CD4-positive, alpha-beta T cell treated with Interleukin-2 at 100 ng/mL for 4 hours (primary cell): ENCODE results near the gene MCC.
A peak's percentile ranks its signal among the peaks of the same experiment; 100 is the strongest.

Experiments used
- DNase-seq: peaks from one replicate; pipeline ENCODE4 v3.0.0-alpha.2; 2020; ENCODE audit warnings: low spot score

Gene MCC

GRCh38 chr5:113364466-113364865 lies 123.8 kb downstream of the MCC start:
- DNase-seq, result no peak

DNA sequence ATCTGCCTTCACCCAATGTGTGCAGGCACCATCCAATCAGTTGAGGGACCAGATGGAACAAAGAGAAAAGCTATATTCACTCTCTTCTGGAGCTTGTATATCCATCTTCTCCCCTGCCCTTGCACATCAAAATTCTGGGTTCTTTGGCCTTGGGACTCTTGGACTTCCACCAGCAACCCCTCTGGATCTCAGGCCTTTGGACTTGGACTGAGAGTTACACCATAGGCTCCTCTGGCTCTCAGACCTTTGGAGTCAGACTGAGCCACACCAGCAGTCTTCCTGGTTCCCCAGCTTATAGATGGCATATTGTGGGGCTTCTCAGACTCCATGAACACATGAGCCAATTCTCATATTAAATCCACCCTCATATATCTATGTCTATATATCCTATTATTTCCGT lies 126.6 kb downstream of the MCC start:
- DNase-seq, result no peak

- no peak for DNase-seq
Measured at GRCh38 chr5:113359419-113359818, 128.8 kb downstream of the MCC start.

DNA sequence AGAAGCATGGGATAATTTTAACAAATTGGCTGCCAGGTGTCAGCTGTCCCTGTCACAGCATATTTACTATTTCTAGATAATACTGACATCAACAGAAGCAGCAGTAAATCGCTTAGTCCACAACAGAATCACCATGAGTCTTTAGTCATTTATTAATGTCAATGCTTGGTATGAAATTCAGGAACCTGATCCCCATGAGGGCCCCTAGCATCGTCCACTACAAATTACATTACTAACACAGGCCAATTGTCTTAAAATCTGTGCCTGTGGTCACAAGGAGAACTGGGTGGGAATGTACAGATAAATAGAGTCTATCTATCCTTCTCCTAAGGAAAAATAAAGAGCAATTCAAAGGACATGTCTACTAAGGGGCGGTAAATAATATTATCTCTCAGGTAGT lies 129.6 kb downstream of the MCC start:
- DNase-seq, result no peak

DNA sequence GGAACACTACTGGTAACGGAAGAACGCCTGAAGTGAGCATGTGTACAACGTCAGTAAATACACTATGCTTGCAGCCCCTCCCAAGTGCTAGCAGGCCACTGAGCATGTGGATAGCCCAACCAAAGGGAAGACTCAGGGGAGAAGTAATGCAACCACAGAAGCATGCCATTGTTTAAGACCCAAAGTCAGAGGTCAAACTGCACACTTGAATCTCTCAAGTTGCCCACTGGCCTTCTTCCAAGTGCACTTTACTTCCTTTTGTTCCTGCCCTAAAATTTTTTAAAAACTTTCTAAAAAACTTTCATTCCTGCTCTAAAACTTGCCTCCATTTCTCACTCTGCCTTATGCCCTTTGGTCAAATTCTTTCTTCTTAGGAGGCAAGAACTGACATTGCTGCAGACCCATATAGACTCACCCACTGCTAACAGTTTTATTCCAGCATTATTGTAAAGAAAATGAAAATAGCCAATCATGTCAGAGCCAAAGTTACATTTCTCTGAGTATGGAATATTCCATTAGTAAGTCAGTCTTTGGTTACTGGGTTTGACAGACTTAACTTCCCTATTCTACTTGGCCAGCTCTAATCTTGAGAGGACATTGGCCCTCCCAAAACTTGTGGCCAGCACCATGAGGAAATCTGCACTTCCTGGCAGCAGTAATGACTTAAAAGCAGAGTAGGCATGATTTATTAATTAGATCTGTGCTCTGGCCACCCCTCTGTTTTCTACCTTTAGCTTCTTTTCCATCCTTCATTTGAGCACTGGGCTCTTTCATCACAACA lies 130.4 kb downstream of the MCC start:
- no peak for DNase-seq

DNA sequence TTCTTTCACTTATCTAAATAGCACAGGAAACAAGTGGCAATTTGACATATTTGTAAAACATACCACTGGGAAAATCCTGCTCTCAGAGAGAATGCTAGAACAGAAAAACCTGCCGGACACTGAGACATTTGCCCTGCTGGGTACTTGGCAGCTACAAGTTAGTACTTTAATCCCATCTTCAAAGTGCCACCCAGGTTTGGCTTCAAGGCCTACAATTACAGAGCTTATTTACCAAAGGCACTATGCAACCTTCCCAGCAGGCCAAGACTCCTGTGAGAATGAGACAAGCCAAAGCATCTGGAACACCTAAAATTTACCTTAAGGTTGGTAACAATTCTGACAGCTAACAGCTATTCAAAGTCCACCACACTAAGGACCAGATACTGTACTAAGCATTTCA lies 131.8 kb downstream of the MCC start:
- no peak for DNase-seq

GRCh38 chr5:113354055-113354454 lies 134.2 kb downstream of the MCC start:
- DNase-seq, result no peak

DNA sequence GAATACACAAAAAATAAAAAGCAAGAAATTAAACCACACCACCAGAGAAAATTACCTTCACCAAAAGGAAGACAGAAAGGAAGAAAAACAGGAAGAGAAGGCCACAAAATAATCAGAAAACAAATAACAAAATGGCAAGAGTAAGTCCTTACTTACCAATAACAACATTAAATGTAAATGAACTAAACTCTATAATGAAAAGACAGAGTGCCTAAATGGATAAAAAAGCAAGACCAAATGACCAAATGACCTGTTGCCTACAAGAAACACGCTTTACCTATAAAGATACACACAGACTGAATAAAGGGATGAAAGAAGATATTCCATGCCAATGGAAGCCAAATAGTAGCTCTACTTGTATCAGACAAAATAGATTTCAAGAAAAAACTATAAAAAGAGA lies 140.7 kb downstream of the MCC start:
- DNase-seq, result no peak

DNA sequence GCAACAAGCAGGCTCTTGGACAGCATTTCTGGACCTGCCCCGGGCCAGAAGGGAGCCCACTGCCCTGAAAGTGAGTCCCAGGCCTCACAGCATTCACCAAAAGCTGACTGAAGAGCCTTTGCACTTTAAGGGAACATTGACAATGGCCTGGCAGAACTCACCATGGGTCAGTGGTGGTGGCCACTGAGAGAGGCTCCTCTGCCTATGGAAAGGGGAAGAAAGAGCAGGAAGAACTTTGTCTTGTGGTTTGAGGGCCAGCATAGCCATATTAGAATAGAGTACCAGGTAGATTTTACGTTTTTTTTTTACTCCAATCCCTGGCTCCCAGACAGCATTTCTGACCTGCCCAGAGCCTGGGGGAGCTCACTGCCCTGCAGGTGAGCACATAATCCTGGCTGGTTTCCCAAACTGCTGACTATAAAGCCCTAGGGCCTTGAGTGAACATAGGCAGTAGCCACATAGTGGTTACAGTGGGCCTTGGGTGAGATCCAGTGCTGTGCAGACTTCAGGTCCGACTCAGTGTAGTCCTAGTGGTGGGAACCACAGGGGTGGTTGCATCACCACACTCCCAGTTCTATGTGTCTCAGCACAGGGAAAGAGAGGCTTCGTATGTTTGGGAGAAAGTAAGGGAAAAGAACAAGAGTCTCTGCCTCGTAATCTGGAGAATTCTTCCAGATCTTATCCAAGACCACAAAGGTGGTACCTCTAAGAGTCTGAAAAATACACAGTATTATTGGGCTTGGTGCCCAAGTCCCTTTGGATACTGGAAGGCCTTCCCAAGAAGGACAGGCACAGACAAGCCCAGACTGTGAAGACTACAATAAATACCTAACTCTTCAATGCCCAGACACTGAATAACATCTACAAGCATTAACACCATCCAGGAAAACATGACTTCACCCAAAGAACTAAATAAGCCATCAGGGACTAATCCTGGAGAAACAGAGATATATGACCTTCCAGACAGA lies 143.0 kb downstream of the MCC start:
- DNase-seq, result no peak

- DNase-seq, result no peak
Measured at GRCh38 chr5:113343343-113343742, 144.9 kb downstream of the MCC start.

DNA sequence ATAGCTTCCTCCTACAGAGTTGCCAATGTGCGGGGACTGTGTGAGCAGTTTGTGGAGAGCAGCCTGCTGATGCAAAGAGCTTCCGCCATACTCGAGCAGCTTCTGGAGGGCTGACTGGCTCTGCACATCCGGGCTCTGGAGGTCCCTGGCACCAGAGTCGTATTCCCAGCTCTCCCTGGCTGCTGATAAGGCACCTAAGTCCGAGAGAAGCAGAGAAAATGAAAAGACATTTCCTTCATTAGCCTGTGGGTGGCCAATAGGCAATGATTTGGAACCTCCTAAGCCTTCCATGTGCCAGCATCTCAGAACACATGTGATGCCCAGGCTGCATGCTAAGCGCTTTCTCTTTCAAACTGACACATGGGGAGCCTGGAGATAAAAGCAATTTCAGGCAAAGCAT lies 147.7 kb downstream of the MCC start:
- DNase-seq, result no peak

DNA sequence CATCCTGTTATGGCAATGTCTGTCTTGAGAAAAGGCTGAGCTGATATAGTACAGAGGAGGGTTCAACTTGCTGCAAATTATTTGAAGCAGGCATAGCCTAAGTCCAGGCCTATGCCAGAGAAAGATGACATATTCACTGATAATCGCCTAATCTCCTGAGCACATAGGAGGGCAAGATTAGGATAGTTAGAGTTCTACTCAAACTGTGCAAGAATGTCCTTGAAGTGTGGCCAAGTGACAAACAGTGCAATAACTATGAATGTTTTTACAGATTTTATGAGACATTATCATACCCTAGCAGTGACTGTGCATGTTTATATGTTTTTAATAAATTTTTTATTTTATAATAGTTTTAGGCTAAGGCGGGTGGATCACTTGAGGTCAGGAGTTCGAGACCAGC lies 149.6 kb downstream of the MCC start:
- DNase-seq, result no peak

- DNase-seq, result no peak
Measured at GRCh38 chr5:113337515-113338415, 150.5 kb downstream of the MCC start.

GRCh38 chr5:113336975-113337374 lies 151.3 kb downstream of the MCC start:
- peak; percentile 14 for DNase-seq

- no peak for DNase-seq
Measured at GRCh38 chr5:113333411-113333810, 154.8 kb downstream of the MCC start.

GRCh38 chr5:113331209-113331551 lies 157.1 kb downstream of the MCC start:
- DNase-seq, result no peak

DNA sequence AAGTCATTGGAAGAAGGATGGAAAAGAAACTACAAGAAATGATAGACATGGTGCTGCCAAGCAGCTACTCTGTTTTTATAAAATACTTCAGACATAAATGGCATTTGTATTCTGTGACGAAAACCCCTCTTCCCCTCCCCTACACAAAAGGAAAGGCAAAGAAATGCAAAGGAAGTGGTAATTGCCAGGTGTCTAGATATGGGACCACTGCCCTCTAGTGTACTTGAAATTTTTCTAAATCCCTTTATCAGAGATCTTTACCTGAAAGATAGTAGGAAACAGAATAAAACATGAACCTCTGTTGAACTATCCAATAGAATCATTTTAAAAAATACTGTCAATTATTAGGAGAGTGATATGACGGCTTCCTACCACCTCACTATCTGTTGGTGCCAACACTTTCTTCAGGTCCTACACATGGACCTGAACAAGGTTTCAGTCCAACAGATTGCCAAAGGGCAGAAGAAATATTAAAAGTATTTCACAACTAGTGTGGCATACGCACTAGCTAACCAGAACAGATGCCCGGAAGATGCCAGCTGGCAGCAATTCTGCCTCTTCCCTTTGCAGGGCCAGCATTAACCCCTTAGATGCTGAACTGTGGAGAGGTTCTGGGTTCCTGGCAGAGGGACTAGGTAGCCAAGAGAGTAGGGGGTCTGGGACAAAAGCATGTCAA lies 157.6 kb downstream of the MCC start:
- DNase-seq, result peak; percentile 54

- DNase-seq, result no peak
Measured at GRCh38 chr5:113329981-113330380, 158.3 kb downstream of the MCC start.

DNA sequence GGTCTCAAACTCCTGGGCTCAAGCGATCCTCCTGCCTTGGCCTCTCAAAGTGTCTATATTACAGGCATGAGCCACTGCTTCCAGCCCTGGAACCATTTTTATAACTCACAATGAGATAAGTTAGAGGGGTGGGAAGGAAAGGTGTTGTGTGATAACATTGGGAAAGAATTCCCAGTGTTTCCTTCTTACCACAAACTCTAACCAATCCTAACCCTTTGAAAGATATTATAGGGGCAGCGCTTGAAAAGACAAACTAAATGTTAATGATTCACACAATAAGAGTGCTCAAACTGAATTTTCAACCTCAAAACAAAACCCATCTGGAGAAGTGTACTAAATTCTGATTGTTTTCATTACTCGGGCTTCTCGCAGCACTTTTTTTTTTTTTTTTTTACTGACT lies 163.2 kb downstream of the MCC start:
- DNase-seq, result no peak

DNA sequence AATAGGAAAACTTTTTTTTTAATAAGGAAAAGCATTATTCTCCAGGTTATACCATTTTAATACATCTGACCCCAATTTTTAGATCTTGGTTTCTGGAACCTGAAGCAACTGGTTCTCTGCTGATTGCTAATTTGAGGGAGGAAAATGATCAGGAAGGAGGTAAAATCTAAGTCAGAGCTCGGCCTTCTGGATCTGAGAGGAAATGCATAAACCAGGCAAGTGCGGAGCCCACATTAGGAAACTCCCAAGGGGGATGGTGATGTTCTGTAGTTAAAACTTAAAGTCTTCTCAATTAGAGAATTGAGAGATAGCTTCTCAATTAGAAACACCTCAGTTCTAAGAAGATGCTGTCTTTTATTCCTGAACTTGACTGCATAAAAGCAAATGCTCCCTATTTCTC lies 167.0 kb downstream of the MCC start:
- no peak for DNase-seq

GRCh38 chr5:113320273-113320780 lies 167.9 kb downstream of the MCC start:
- no peak for DNase-seq
